ENCODE measurements around the gene LRRC59. TPM values are rescaled to one million over a fixed set of nuclear protein-coding genes. Genes with fewer than 3 reads are reported as not detected.

LRRC59 gene
- total and polyA plus RNA-seq, 2 of the 13 experiments (the other 11 are each of a cell fraction or from before 2014, with no cell fraction given): 87.3 to 222 TPM

DNA sequence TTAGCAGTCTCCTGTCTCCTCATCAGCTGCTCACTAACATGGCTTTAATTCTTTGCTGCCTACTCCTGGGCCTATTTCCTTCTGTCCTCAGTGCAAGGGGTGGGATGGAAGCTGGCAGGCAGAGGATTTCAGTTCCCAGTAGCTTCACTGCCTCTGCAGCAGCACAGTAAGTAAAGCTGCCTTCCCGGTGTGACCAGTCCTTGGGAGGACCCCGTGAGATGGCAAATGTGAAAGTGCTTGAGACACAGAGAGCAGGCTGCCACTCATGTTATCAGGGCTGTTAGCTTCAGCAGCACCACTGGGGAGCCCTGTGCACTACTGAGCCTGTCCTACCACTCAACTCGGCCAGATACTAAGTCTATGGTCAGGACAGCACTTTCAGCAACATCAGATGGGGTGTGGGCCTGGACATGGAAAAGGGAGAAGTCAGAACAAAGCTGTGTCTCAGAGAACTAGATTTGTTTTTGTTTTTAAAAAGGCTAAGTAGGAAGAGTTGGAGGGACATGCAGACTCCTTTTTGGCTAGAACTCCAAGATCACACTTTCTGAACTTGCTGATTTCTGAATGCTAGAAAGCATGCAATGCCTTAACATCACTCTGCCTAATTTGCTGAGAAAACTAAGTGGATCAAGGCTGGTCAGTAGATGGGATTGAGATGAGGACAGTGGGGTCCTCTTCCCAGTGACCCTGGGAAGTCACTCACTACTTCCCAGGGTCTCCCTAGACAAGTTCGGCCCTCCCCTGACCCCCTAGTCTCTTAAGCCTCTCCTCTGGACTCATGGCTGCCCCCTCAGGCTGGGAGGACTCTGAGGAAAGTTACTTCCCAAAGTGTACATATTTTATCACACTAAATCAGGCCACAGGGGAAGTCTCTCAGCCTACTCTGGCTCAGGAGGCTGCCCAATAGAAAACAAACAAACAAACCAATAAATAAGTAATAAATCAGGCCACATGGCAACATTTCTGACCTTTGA, 29.8 kb upstream of the LRRC59 start (continued):
- TF ChIP-seq, protein P1, sequence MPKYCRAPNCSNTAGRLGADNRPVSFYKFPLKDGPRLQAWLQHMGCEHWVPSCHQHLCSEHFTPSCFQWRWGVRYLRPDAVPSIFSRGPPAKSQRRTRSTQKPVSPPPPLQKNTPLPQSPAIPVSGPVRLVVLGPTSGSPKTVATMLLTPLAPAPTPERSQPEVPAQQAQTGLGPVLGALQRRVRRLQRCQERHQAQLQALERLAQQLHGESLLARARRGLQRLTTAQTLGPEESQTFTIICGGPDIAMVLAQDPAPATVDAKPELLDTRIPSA (CRISPR knock-in tag; IDR thresholded peaks at IDR 0.05; ENCODE audit: borderline replicate concordance): no peak
- TF ChIP-seq ZNF607 (CRISPR knock-in tag; IDR thresholded peaks at IDR 0.05; ENCODE audit: borderline replicate concordance) (no peak), CBX1 (IDR thresholded peaks at IDR 0.05; ENCODE audit: low read depth) (peak; percentile 59), LCORL (IDR thresholded peaks at IDR 0.05) (no peak), LCORL (CRISPR knock-in tag; IDR thresholded peaks at IDR 0.05) (0 out of 2 replicates have a peak, but pooled peaks have one; percentile 44), SP1 (IDR thresholded peaks at IDR 0.05) (no peak), SP1 (CRISPR knock-in tag; IDR thresholded peaks at IDR 0.05) (peak; percentile 7; the same call in 1 of the 2 replicates), TBP (CRISPR knock-in tag; IDR thresholded peaks at IDR 0.05) (no peak), ZNF138 (CRISPR knock-in tag; IDR thresholded peaks at IDR 0.05; ENCODE audit: low read depth) (0 out of 2 replicates have a peak, but pooled peaks have one; percentile 17), MEF2D (CRISPR knock-in tag; IDR thresholded peaks at IDR 0.05) (0 out of 2 replicates have a peak, but pooled peaks have one; percentile 10), TARDBP (CRISPR knock-in tag; IDR thresholded peaks at IDR 0.05) (peak; percentile 83), EHMT2 (IDR thresholded peaks at IDR 0.05; ENCODE audit: borderline replicate concordance, low read depth, low read length) (0 out of 2 replicates have a peak, but pooled peaks have one; percentile 45), KDM5A (IDR thresholded peaks at IDR 0.05; ENCODE audit: borderline replicate concordance, low read length) (peak; percentile 92), ZBTB7A (CRISPR knock-in tag; IDR thresholded peaks at IDR 0.05) (peak; percentile 87; the same call in 1 of the 2 replicates), REPIN1 (CRISPR knock-in tag; IDR thresholded peaks at IDR 0.05; ENCODE audit: borderline replicate concordance, low read depth) (peak; percentile 59; the same call in 1 of the 2 replicates), SP2 (CRISPR knock-in tag; IDR thresholded peaks at IDR 0.05) (no peak), ZNF3 (CRISPR knock-in tag; IDR thresholded peaks at IDR 0.05) (0 out of 2 replicates have a peak, but pooled peaks have one; percentile 4), KLF6 (CRISPR knock-in tag; IDR thresholded peaks at IDR 0.05) (0 out of 2 replicates have a peak, but pooled peaks have one; percentile 52), ZNF124 (CRISPR knock-in tag; IDR thresholded peaks at IDR 0.05) (0 out of 2 replicates have a peak, but pooled peaks have one; percentile 52), ZNF678 (CRISPR knock-in tag; IDR thresholded peaks at IDR 0.05) (0 out of 2 replicates have a peak, but pooled peaks have one; percentile 11), ZNF260 (CRISPR knock-in tag; IDR thresholded peaks at IDR 0.05; ENCODE audit: borderline replicate concordance, low read depth) (no peak; the same call in 1 of the 2 replicates)
- TF ChIP-seq, protein P2, sequence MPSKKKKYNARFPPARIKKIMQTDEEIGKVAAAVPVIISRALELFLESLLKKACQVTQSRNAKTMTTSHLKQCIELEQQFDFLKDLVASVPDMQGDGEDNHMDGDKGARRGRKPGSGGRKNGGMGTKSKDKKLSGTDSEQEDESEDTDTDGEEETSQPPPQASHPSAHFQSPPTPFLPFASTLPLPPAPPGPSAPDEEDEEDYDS (CRISPR knock-in tag; IDR thresholded peaks at IDR 0.05): 0 out of 2 replicates have a peak, but pooled peaks have one; percentile 25
- TF ChIP-seq, protein P3, sequence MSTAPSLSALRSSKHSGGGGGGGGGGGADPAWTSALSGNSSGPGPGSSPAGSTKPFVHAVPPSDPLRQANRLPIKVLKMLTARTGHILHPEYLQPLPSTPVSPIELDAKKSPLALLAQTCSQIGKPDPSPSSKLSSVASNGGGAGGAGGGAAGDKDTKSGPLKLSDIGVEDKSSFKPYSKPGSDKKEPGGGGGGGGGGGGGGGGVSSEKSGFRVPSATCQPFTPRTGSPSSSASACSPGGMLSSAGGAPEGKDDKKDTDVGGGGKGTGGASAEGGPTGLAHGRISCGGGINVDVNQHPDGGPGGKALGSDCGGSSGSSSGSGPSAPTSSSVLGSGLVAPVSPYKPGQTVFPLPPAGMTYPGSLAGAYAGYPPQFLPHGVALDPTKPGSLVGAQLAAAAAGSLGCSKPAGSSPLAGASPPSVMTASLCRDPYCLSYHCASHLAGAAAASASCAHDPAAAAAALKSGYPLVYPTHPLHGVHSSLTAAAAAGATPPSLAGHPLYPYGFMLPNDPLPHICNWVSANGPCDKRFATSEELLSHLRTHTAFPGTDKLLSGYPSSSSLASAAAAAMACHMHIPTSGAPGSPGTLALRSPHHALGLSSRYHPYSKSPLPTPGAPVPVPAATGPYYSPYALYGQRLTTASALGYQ (CRISPR knock-in tag; IDR thresholded peaks at IDR 0.05): no peak
- TF ChIP-seq, protein P4, sequence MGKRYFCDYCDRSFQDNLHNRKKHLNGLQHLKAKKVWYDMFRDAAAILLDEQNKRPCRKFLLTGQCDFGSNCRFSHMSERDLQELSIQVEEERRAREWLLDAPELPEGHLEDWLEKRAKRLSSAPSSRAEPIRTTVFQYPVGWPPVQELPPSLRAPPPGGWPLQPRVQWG (CRISPR knock-in tag; IDR thresholded peaks at IDR 0.05; ENCODE audit: borderline replicate concordance, low read depth): no peak
- TF ChIP-seq, protein P5, sequence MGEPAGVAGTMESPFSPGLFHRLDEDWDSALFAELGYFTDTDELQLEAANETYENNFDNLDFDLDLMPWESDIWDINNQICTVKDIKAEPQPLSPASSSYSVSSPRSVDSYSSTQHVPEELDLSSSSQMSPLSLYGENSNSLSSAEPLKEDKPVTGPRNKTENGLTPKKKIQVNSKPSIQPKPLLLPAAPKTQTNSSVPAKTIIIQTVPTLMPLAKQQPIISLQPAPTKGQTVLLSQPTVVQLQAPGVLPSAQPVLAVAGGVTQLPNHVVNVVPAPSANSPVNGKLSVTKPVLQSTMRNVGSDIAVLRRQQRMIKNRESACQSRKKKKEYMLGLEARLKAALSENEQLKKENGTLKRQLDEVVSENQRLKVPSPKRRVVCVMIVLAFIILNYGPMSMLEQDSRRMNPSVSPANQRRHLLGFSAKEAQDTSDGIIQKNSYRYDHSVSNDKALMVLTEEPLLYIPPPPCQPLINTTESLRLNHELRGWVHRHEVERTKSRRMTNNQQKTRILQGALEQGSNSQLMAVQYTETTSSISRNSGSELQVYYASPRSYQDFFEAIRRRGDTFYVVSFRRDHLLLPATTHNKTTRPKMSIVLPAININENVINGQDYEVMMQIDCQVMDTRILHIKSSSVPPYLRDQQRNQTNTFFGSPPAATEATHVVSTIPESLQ (CRISPR knock-in tag; conservative IDR thresholded peaks at IDR 0.05): no peak

All from HepG2 (cell line).